Trophoblast cell (in vitro differentiated cells and primary cell): ENCODE measurements around the gene MEIS3.

Source experiments
- DNase-seq, 2 donors: peaks; one replicate each; pipeline ENCODE4 v3.0.0-alpha.2; 2016
- H2AFZ ChIP-seq: 2 replicates; pipeline ENCODE4 v1.6.1; 2013; ENCODE audit warnings: low read length, moderate library complexity, mild to moderate bottlenecking; ENCODE audit not compliant: insufficient read depth, poor library complexity
- H2AK5ac ChIP-seq: 2 replicates; pipeline ENCODE4 v1.6.1; 2013; ENCODE audit warnings: mild to moderate bottlenecking, low read length
- H2BK120ac ChIP-seq: 2 replicates; pipeline ENCODE4 v1.6.1; 2013; ENCODE audit warnings: low read length, mild to moderate bottlenecking, moderate library complexity; ENCODE audit not compliant: insufficient read depth, poor library complexity
- H2BK12ac ChIP-seq: 2 replicates; pipeline ENCODE4 v1.6.1; 2013; ENCODE audit warnings: mild to moderate bottlenecking, low read length, moderate library complexity
- H2BK5ac ChIP-seq: 2 replicates; pipeline ENCODE4 v1.6.1; 2013; ENCODE audit warnings: low read length, low read depth, moderate library complexity, mild to moderate bottlenecking; ENCODE audit not compliant: poor library complexity
- H3K14ac ChIP-seq: 2 replicates; pipeline ENCODE4 v1.6.1; 2013; ENCODE audit warnings: mild to moderate bottlenecking, low read length
- H3K18ac ChIP-seq: 2 replicates; pipeline ENCODE4 v1.6.1; 2013; ENCODE audit warnings: mild to moderate bottlenecking, low read length
- H3K23ac ChIP-seq: 2 replicates; pipeline ENCODE4 v1.6.1; 2013; ENCODE audit warnings: low read length
- H3K27ac ChIP-seq: 2 replicates; pipeline ENCODE4 v1.5.1; 2013; ENCODE audit warnings: low read depth, mild to moderate bottlenecking, inconsistent platforms, low read length, moderate library complexity
- H3K27me3 ChIP-seq: 2 replicates; pipeline ENCODE4 v1.6.1; 2013; ENCODE audit warnings: inconsistent platforms, mild to moderate bottlenecking, low read length, moderate library complexity; ENCODE audit not compliant: insufficient read depth
- H3K36me3 ChIP-seq, 2 experiments: 1 replicate in 1 of 2; 2 replicates in 1 of 2; pipeline ENCODE4 v1.6.1; 2013; ENCODE audit warnings: low read length in 2 of 2, mild to moderate bottlenecking in 2 of 2, moderate library complexity in 1 of 2; ENCODE audit not compliant: insufficient read depth in 2 of 2, control insufficient read depth in 1 of 2
- H3K4ac ChIP-seq: 2 replicates; pipeline ENCODE4 v1.6.1; 2013; ENCODE audit warnings: low read depth, mild to moderate bottlenecking, low read length, moderate library complexity
- H3K4me1 ChIP-seq, 2 experiments: 1 replicate in 1 of 2; 2 replicates in 1 of 2; pipeline ENCODE4 v1.6.1; 2013; ENCODE audit warnings: low read length in 2 of 2, mild to moderate bottlenecking in 2 of 2, moderate library complexity in 1 of 2; ENCODE audit not compliant: insufficient read depth in 2 of 2, control insufficient read depth in 1 of 2
- H3K4me2 ChIP-seq: 2 replicates; pipeline ENCODE4 v1.6.1; 2013; ENCODE audit warnings: inconsistent platforms, mild to moderate bottlenecking, low read length, moderate library complexity
- H3K4me3 ChIP-seq: 2 replicates; pipeline ENCODE4 v1.5.1; 2013; ENCODE audit warnings: mild to moderate bottlenecking, low read depth, low read length, inconsistent platforms
- H3K79me1 ChIP-seq: one replicate; pipeline ENCODE4 v1.6.1; 2013; ENCODE audit warnings: low read length
- H3K79me2 ChIP-seq: 2 replicates; pipeline ENCODE4 v1.6.1; 2013; ENCODE audit warnings: low read length, mild to moderate bottlenecking; ENCODE audit not compliant: control insufficient read depth, insufficient read depth, poor library complexity
- H3K9ac ChIP-seq: 2 replicates; pipeline ENCODE4 v1.6.1; 2013; ENCODE audit warnings: mild to moderate bottlenecking, low read length
- H3K9me3 ChIP-seq: 2 replicates; pipeline ENCODE4 v1.6.1; 2013; ENCODE audit warnings: low read depth, mild to moderate bottlenecking, control low read depth, inconsistent platforms, low read length; ENCODE audit not compliant: insufficient read depth
- H4K12ac ChIP-seq: 2 replicates; pipeline ENCODE4 v1.6.1; 2013; ENCODE audit warnings: low read depth, mild to moderate bottlenecking, low read length, moderate library complexity
- H4K8ac ChIP-seq: 2 replicates; pipeline ENCODE4 v1.6.1; 2013; ENCODE audit warnings: low read depth, mild to moderate bottlenecking, low read length, moderate library complexity
- H4K91ac ChIP-seq: one replicate; pipeline ENCODE4 v1.6.1; 2013; ENCODE audit warnings: low read depth, mild to moderate bottlenecking, low read length, moderate library complexity
- whole genome bisulfite sequencing: extraction: QIAGEN DNeasy Blood & Tissue Kit; methylation state at CpG from one replicate; pipeline ENCODE4 v1.1.7; 2013; ENCODE audit warnings: missing lambda C conversion rate; ENCODE audit not compliant: insufficient read length, insufficient coverage; ENCODE audit errors: extremely low coverage; 5-methylcytosine and 5-hydroxymethylcytosine counted together

The MEIS3 gene

DNA sequence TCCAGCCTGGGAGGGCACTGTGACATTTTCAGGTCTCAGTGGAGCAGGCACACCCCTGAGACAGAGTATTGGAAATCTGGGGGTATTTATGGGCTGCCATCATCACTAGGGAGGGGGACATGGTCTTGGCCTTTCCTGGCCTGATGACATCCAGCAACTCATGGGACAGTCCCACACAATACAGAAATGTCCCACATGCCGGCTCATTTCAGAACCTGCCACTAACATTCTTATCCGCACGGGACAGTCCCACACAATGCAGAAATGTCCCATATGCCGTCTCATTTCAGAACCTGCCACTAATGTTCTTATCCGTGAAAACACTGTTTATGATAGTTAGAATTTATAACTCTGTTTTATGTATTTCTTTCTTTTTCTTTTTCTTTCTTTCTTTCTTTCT, 42.5 kb upstream of the MEIS3 start:
- no peak overlapping the region for H2AK5ac ChIP-seq
- no peak for DNase-seq
- no peaks in the 10 kb centered on the region for H3K36me3 ChIP-seq
- H3K4me3 ChIP-seq, result no peak overlapping the region
- H3K27ac ChIP-seq, result no peak overlapping the region
- no peak overlapping the region for H2AFZ ChIP-seq
- H3K14ac ChIP-seq, result no peak overlapping the region
- H4K12ac ChIP-seq, result no peak overlapping the region
- H4K91ac ChIP-seq, result no peak overlapping the region
- no peaks in the 10 kb centered on the region for H3K79me2 ChIP-seq
- no peak overlapping the region for H2BK12ac ChIP-seq
- peaks cover 8% of the 10 kb centered on the region for H3K27me3 ChIP-seq
- H3K4me1 ChIP-seq, result no peaks in the 10 kb centered on the region
- no peak overlapping the region for H3K18ac ChIP-seq
- peaks cover 6% of the 10 kb centered on the region for H3K9me3 ChIP-seq
- WGBS, result no CpG with 5 or more reads among the region's 5 CpGs
- H3K23ac ChIP-seq, result no peak overlapping the region
- H3K4ac ChIP-seq, result no peak overlapping the region
- no peak overlapping the region for H2BK5ac ChIP-seq
- no peak overlapping the region for H4K8ac ChIP-seq
- H2BK120ac ChIP-seq, result no peak overlapping the region
- no peak overlapping the region for H3K4me2 ChIP-seq
- H3K9ac ChIP-seq, result peak overlapping the region; percentile 49
- H3K79me1 ChIP-seq, result no peaks in the 10 kb centered on the region

DNA sequence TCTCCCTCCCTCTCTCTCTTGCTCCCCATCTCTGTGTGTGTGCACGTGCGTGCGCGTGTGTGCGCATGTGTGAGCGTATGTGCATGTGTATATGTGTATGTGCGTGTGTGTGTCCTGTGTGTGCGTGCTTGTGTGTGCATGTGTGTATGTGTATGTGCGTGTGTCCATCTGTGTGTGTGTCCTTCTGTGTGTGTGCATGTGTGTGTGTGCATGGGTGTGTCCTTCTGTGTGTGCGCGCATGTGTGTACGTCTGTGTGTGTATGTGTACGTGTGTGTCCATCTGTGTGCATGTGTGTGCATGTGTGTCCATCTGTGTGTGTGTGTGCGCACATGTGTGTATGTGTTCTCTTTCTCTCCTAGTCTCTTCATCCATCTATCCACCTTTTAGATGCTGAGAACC, 40.1 kb upstream of the MEIS3 start:
- no peaks in the 10 kb centered on the region for H3K79me2 ChIP-seq
- no peak overlapping the region for H3K18ac ChIP-seq
- H2BK120ac ChIP-seq, result no peak overlapping the region
- H3K23ac ChIP-seq, result no peak overlapping the region
- DNase-seq, result no peak
- no peaks in the 10 kb centered on the region for H3K4me1 ChIP-seq
- no peak overlapping the region for H3K4ac ChIP-seq
- H3K79me1 ChIP-seq, result no peaks in the 10 kb centered on the region
- no peak overlapping the region for H3K9ac ChIP-seq
- H3K14ac ChIP-seq, result no peak overlapping the region
- H2BK12ac ChIP-seq, result no peak overlapping the region
- no peak overlapping the region for H2AFZ ChIP-seq
- H4K91ac ChIP-seq, result no peak overlapping the region
- H3K27me3 ChIP-seq, result peaks cover 8% of the 10 kb centered on the region
- no peak overlapping the region for H3K4me3 ChIP-seq
- no peaks in the 10 kb centered on the region for H3K36me3 ChIP-seq
- no CpG with 5 or more reads among the region's 14 CpGs for WGBS
- H4K8ac ChIP-seq, result no peak overlapping the region
- H3K4me2 ChIP-seq, result no peak overlapping the region
- no peak overlapping the region for H4K12ac ChIP-seq
- no peak overlapping the region for H2BK5ac ChIP-seq
- no peak overlapping the region for H3K27ac ChIP-seq
- peaks cover 12% of the 10 kb centered on the region for H3K9me3 ChIP-seq
- H2AK5ac ChIP-seq, result no peak overlapping the region

DNA sequence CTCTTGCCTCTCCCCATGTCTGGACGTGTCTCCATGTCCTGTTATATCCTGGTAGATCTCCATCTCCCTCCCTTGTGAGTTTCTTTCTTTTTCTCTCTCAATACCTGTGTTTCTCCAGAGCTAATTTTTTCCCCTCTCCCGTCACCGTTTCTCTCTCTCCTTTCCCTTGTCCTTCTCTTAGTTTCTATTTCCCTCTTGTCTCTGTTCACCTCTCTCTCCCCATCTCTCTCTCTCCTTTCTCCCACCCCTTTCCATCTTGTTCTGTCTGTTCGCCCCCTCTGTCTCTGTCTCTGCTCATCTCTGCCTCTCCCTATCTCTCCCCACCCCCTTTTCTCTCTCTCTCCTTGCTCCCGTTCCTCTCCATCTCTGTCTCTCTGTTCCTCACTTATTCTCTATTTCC, 39.3 kb upstream of the MEIS3 start:
- Histone ChIP-seq H3K79me1 (no peaks in the 10 kb centered on the region), H3K4ac (no peak overlapping the region), H4K8ac (no peak overlapping the region), H3K27me3 (peaks cover 8% of the 10 kb centered on the region), H2BK12ac (no peak overlapping the region), H3K18ac (no peak overlapping the region), H3K36me3 (no peaks in the 10 kb centered on the region), H2BK5ac (no peak overlapping the region), H2BK120ac (no peak overlapping the region), H4K91ac (no peak overlapping the region), H3K27ac (no peak overlapping the region), H3K9me3 (peaks cover 14% of the 10 kb centered on the region), H3K79me2 (no peaks in the 10 kb centered on the region), H2AK5ac (no peak overlapping the region), H3K23ac (no peak overlapping the region), H3K4me3 (no peak overlapping the region), H4K12ac (no peak overlapping the region), H3K4me1 (no peaks in the 10 kb centered on the region), H2AFZ (no peak overlapping the region), H3K4me2 (no peak overlapping the region), H3K14ac (no peak overlapping the region), H3K9ac (no peak overlapping the region)
- DNase-seq, result no peak
- no CpG with 5 or more reads among the region's 5 CpGs for WGBS

DNA sequence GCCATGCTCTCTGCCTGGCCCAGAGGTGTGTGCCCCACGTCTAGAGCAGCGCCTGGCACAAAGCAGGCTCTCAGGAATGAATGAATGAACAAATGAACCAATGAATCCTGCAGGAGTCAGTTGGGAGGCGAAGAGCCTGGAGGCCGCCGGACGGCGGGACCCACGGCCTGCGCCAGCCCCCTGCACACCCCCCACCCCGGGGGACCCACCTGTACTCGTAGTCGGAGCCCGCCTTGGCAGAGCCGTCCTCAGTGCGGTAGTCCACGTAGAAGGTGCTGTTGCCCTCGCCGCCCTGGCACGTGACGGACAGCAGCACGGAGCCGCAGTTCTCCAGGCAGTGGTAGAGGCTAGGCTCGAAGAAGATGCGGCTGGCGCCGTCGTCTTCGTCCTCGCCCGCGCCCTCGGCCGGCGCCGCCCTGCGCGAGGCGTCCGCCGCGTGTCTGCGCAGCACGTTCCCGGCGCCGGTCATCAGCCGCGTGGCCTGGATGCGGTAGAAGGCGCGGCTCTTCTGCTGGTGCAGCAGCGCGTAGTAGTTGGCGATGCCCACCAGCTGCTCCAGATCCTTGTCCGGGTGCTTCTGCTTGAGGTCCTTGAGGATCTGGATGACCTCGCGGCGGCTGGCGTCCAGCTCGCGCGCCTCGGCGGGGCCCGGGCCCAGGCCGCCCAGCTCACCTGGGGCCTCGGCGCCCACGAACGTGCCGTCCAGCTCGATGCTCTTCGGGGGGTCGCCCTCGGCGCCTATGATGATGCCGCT, 37.6 kb upstream of the MEIS3 start:
- Histone ChIP-seq H3K23ac (no peak overlapping the region), H2AFZ (no peak overlapping the region), H3K79me2 (no peaks in the 10 kb centered on the region), H4K12ac (no peak overlapping the region), H3K18ac (no peak overlapping the region), H3K27ac (no peak overlapping the region), H4K91ac (no peak overlapping the region), H2AK5ac (no peak overlapping the region), H3K79me1 (no peaks in the 10 kb centered on the region), H3K9ac (no peak overlapping the region), H3K4ac (no peak overlapping the region), H3K4me3 (peak overlapping the region; percentile 35), H3K9me3 (peaks cover 14% of the 10 kb centered on the region), H2BK5ac (no peak overlapping the region), H3K14ac (no peak overlapping the region), H4K8ac (no peak overlapping the region), H3K4me2 (no peak overlapping the region), H3K36me3 (no peaks in the 10 kb centered on the region), H3K27me3 (peaks cover 8% of the 10 kb centered on the region), H2BK120ac (no peak overlapping the region), H2BK12ac (no peak overlapping the region), H3K4me1 (no peaks in the 10 kb centered on the region)
- no peak for DNase-seq
- WGBS, result no CpG with 5 or more reads among the region's 77 CpGs
